Panc1 (cell line): Measurements from ENCODE around the gene UNC93A. TPM values are rescaled to one million over a fixed set of nuclear protein-coding genes. Genes with fewer than 3 reads are reported as not detected.

Experiments used
- ATAC-seq: fragments of 200-7000 bp; cut with Tn5 transposase; 2 replicates; pipeline ENCODE4 v1.9.1; 2020; ENCODE audit warnings: mild to moderate bottlenecking, moderate library complexity
- BruUV-seq: library from RNA; stranded (reverse); fragments of 400-500 nt; replicated peaks from 2 replicates; lab custom pipeline; 2021; lab: Mats Ljungman, UMichigan
- CTCF ChIA-PET: fragments of 300-600 bp; sonication (Branson Sonifier 250); formaldehyde crosslinking; loops from one replicate; lab custom pipeline; 2022; ENCODE audit warnings: antibody characterized with exemption; lab: Charles Lee
- POLR2A ChIA-PET: fragments of 300-600 bp; sonication (Branson Sonifier 250); formaldehyde crosslinking; loops from one replicate; lab custom pipeline; 2022; ENCODE audit warnings: antibody characterized with exemption; lab: Charles Lee
- DNase-seq: peaks from one replicate; pipeline ENCODE4 v3.0.0-alpha.2; 2010; ENCODE audit warnings: low read depth, low spot score
- H3K27ac ChIP-seq: 2 replicates; pipeline ENCODE4 v1.5.1; 2011; ENCODE audit warnings: mild to moderate bottlenecking, low read length, inconsistent platforms
- H3K27me3 ChIP-seq: fragments of 200-500 bp; sonication (Bioruptor generic); 2 replicates; pipeline ENCODE4 v1.6.0; 2014; ENCODE audit warnings: low read length, inconsistent platforms; ENCODE audit not compliant: control insufficient read depth, insufficient read depth
- H3K36me3 ChIP-seq: fragments of 200-500 bp; sonication (Bioruptor generic); 2 replicates; pipeline ENCODE4 v1.5.1; 2014; ENCODE audit warnings: inconsistent platforms, mild to moderate bottlenecking, low read length, moderate library complexity; ENCODE audit not compliant: control insufficient read depth, insufficient read depth
- H3K4me1 ChIP-seq: 2 replicates; pipeline ENCODE4 v1.5.1; 2011; ENCODE audit warnings: inconsistent platforms, mild to moderate bottlenecking, low read length, moderate library complexity; ENCODE audit not compliant: control insufficient read depth, insufficient read depth
- H3K4me3 ChIP-seq, 2 experiments: 2 replicates each; pipeline ENCODE4 v1.5.1; 2011 to 2012; ENCODE audit warnings: low read depth in 2 of 2, low read length in 2 of 2, mild to moderate bottlenecking in 2 of 2, inconsistent platforms in 1 of 2, moderate library complexity in 1 of 2
- H3K9me3 ChIP-seq: fragments of 200-500 bp; sonication (Bioruptor generic); 2 replicates; pipeline ENCODE4 v1.5.1; 2014; ENCODE audit warnings: low read depth, mild to moderate bottlenecking, inconsistent platforms, low read length, moderate library complexity; ENCODE audit not compliant: control insufficient read depth, insufficient read depth
- POLR2AphosphoS5 ChIP-seq: IDR thresholded peaks from 2 replicates; pipeline ENCODE4 v1.6.1; 2012; ENCODE audit warnings: mild to moderate bottlenecking, low read depth, low read length, moderate library complexity
- REST ChIP-seq, 2 experiments: IDR thresholded peaks; 2 replicates each; pipeline ENCODE4 v1.6.1; 2011 to 2012; ENCODE audit warnings: low read depth in 2 of 2, control low read depth in 1 of 2, low read length in 1 of 2, mild to moderate bottlenecking in 1 of 2, moderate library complexity in 1 of 2; ENCODE audit not compliant: insufficient read depth in 1 of 2
- SIN3A ChIP-seq: IDR thresholded peaks from 2 replicates; pipeline ENCODE4 v1.6.1; 2012; ENCODE audit warnings: low read depth, mild to moderate bottlenecking, low read length, moderate library complexity, borderline replicate concordance; ENCODE audit not compliant: insufficient read depth
- TCF7L2 ChIP-seq: IDR thresholded peaks from 2 replicates; pipeline ENCODE4 v1.6.1; 2011; ENCODE audit warnings: mild to moderate bottlenecking, low read depth, low read length, inconsistent platforms
- in situ Hi-C: cut with HindIII; loops from 2 replicates; pipeline ENCODE4 v1.10.0; 2016; ENCODE audit warnings: low sequenced_read_pairs, low pct_unique_long_range_greater_than_20kb
- intact Hi-C: fragments of 100-400 bp; cut with micrococcal nuclease; formaldehyde crosslinking; loops from one replicate; pipeline ENCODE4 v1.10.0; 2022; ENCODE audit not compliant: unreplicated experiment
- total RNA-seq: library from RNA; stranded (reverse); gene quantifications from one replicate; pipeline ENCODE4 v1.2.1, GENCODE V29; 2021; ENCODE audit not compliant: unreplicated experiment
- TF ChIP-seq, protein P1 (sequence below): fragments of 450-650 bp; IDR thresholded peaks from 2 replicates; pipeline ENCODE4 v1.5.1; 2017; ENCODE audit warnings: mild to moderate bottlenecking

UNC93A gene
- total RNA-seq, 1 experiment from 2014 or later, result not detected

- CTCF ChIA-PET, result interaction anchor here (0.9 kb wide), 1 partner anchor 10 kb away, joined by 3 read pairs; no protein-coding TSS in a partner anchor
- H3K27ac ChIP-seq, result no peak overlapping the region
Observed at GRCh38 chr6:167341038-167341583, 50.0 kb downstream of the UNC93A start.

DNA sequence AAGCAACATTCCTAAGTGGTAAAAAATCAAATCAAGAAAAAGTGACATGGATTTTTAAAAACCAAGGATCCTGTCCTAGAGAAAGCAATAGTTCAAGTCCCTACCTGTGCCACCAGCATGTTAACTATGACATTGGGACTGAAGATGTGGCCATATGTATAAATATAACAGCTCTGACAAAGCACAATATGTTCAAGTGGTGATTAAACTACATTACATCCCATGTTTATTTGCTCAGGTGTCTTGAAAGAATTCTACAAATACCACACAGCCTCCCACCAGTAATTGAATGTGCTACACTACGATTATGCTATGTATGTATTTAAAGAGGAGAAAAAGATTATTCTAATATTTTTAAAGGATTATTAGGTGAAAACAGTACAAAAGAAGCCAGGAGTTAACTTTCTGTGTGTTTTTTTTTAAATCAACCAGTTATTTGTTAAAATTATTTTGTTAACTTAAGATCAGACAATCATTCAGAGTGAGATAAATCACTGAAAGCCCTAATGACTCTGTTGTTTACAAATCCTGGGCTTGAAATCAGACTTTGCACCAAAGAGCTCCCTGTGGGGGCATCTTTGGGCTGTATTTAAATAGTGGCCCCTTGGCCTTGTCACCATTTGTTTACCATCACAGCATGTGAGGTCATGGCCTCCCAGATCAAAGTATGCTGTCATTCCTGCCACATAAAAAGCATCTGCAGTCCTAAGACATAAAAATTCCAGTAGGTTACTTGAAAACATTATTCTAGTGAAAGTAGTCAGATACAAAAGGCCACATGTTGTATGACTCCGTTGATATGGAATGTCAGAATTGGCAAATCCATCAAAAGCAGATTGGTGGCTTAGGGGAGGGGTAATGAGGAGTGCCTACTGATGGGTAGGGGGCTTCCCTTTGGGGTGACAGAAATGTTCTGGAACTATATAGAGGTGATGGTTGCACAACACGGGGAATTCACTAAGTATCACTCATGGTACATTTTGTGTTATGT is 50.8 kb downstream of the UNC93A start:
- TF ChIP-seq SIN3A, result no peak
- TF ChIP-seq TCF7L2, result no peak
- ATAC-seq (no peak), DNase-seq (no peak)
- Histone ChIP-seq H3K36me3 (no peaks in the 10 kb centered on the region), H3K4me3 (no peak overlapping the region), H3K4me1 (no peaks in the 10 kb centered on the region), H3K9me3 (no peaks in the 10 kb centered on the region), H3K27ac (no peak overlapping the region), H3K27me3 (no peaks in the 10 kb centered on the region)
- no TSS peak for BruUV-seq
- POLR2A ChIA-PET, result no interaction called here
- CTCF ChIA-PET, result interaction anchor here (0.5 to 0.9 kb wide), 2 partner anchors 10 to 357 kb away, joined by 3 to 4 read pairs; no protein-coding TSS in a partner anchor
- intact Hi-C loops (no loop called here), in situ Hi-C loops (no loop called here)

More at GRCh38 chr6:167341038-167341583, 50.0 kb downstream of the UNC93A start:
- ATAC-seq (no peak), DNase-seq (no peak)
- no peaks in the 10 kb centered on the region for H3K36me3 ChIP-seq
- intact Hi-C loops (no loop called here), in situ Hi-C loops (no loop called here)
- TF ChIP-seq POLR2AphosphoS5, result no peak
- TF ChIP-seq SIN3A, result no peak
- TF ChIP-seq, protein P1, sequence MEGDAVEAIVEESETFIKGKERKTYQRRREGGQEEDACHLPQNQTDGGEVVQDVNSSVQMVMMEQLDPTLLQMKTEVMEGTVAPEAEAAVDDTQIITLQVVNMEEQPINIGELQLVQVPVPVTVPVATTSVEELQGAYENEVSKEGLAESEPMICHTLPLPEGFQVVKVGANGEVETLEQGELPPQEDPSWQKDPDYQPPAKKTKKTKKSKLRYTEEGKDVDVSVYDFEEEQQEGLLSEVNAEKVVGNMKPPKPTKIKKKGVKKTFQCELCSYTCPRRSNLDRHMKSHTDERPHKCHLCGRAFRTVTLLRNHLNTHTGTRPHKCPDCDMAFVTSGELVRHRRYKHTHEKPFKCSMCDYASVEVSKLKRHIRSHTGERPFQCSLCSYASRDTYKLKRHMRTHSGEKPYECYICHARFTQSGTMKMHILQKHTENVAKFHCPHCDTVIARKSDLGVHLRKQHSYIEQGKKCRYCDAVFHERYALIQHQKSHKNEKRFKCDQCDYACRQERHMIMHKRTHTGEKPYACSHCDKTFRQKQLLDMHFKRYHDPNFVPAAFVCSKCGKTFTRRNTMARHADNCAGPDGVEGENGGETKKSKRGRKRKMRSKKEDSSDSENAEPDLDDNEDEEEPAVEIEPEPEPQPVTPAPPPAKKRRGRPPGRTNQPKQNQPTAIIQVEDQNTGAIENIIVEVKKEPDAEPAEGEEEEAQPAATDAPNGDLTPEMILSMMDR, result no peak
- TF ChIP-seq REST (IDR thresholded peaks at IDR 0.05; ENCODE audit: insufficient read depth in 1 of 2, low read depth in 2 of 2, low read length in 1 of 2), result no peak
- no peak for TF ChIP-seq TCF7L2
- BruUV-seq, result no TSS peak
- H3K9me3 ChIP-seq, result no peaks in the 10 kb centered on the region
- no peaks in the 10 kb centered on the region for H3K4me1 ChIP-seq
- no peak overlapping the region for H3K4me3 ChIP-seq
- POLR2A ChIA-PET, result no interaction called here
- no peaks in the 10 kb centered on the region for H3K27me3 ChIP-seq
